Measurements from ENCODE around the gene TUT4. TPM values are rescaled to one million over a fixed set of nuclear protein-coding genes. Genes with fewer than 3 reads are reported as not detected.

Gene TUT4
- total RNA-seq, 5 donors from 2014 or later (not counting 1 experiment from before 2014, with no cell fraction given): 109 to 143 (median 129) TPM

DNA sequence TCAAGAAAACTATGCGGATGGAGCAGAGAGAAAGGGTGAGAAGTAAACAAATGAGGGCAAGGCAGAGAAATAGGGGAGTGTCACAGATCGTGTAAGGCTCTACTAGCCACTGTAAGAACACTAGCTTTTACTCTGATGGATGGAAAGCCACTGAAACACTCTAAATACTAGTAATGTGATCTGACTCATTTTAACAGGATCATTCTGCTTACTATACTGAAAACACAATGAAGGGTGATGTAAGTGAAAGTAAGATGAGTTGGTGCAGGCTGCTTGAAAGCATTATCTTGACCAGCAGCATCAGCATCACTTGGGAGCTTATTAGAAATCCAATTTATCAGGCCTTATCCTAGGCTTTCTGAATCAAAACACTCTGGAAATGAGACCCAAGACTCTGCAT, 32.7 kb downstream of the TUT4 start:
- Histone ChIP-seq H3K4me1 (ENCODE audit: control insufficient read depth in 1 of 2, extremely low read depth in 1 of 2, insufficient read depth in 2 of 2, low read length in 2 of 2) (peaks cover 6 to 7% of the 10 kb centered on the region in 2 experiments), H3K27ac (ENCODE audit: low read length) (no peak overlapping the region), H3K27me3 (replicated peaks in 1 of 2; ENCODE audit: control insufficient read depth in 2 of 2, extremely low read depth in 1 of 2, insufficient read depth in 2 of 2, low read length in 1 of 2) (no peaks in the 10 kb centered on the region), H3K36me3 (ENCODE audit: control insufficient read depth in 2 of 2, extremely low read depth in 1 of 2, insufficient read depth in 1 of 2, low read length in 1 of 2) (peaks cover under 1 to 15% of the 10 kb centered on the region in 2 donors), H3K9me3 (no peaks in the 10 kb centered on the region), H3K4me3 (ENCODE audit: control insufficient read depth in 1 of 2, extremely low read depth in 1 of 2, low read length in 1 of 2) (no peak overlapping the region)
- Mint-ChIP-seq H3K4me3 (no peak overlapping the region), H3K9me3 (no peaks in the 10 kb centered on the region), H3K36me3 (peaks cover 31% of the 10 kb centered on the region), H3K27me3 (no peaks in the 10 kb centered on the region), H3K4me1 (peaks cover 38 to 44% (median 43%) of the 10 kb centered on the region in 3 donors), H3K27ac (no peak overlapping the region)
- ATAC-seq (replicated peaks in 1 of 4): no peak
- ChIA-PET CTCF (no interaction called here), POLR2A (no interaction called here)
- DNase-seq: no peak
- no CpG with 5 or more reads among the region's 2 CpGs for WGBS (ENCODE audit: insufficient coverage)

DNA sequence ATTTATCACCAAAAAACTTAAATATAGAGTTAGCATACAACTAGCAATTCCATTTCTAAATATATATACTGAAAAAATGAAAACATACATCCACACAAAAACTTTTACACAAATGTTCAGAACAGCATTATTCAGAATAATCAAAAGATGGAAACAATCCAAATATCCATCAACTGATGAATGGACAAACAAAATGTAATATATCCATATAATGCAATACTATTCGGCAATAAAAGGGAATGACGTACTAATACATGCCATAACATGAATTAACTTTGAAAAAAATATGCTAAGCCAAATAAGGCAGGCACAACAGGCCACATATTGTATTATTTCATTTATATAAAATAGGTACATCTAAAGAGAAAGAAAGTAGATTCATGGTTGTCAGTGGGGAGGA, 33.9 kb downstream of the TUT4 start:
- H3K27ac ChIP-seq (ENCODE audit: low read length): no peak overlapping the region
- DNase-seq (no peak), ATAC-seq (replicated peaks in 1 of 4) (no peak)
- CTCF ChIA-PET: interaction anchor here in 1 of 2 donors (0.6 kb wide), 1 partner anchor 11 kb away, joined by 3 read pairs; no protein-coding TSS in a partner anchor
- peaks cover 30 to 37% (median 32%) of the 10 kb centered on the region in 3 donors for H3K4me1 Mint-ChIP-seq
- no peaks in the 10 kb centered on the region for H3K27me3 ChIP-seq (replicated peaks in 1 of 2; ENCODE audit: control insufficient read depth in 2 of 2, extremely low read depth in 1 of 2, insufficient read depth in 2 of 2, low read length in 1 of 2)
- no peak overlapping the region for H3K4me3 ChIP-seq (ENCODE audit: control insufficient read depth in 1 of 2, extremely low read depth in 1 of 2, low read length in 1 of 2)
- H3K27me3 Mint-ChIP-seq: no peaks in the 10 kb centered on the region
- no peaks in the 10 kb centered on the region for H3K9me3 Mint-ChIP-seq
- POLR2A ChIA-PET: no interaction called here
- peaks cover 29% of the 10 kb centered on the region for H3K36me3 Mint-ChIP-seq
- peaks cover 5 to 7% of the 10 kb centered on the region in 2 experiments for H3K4me1 ChIP-seq (ENCODE audit: control insufficient read depth in 1 of 2, extremely low read depth in 1 of 2, insufficient read depth in 2 of 2, low read length in 2 of 2)
- peaks cover 6 to 16% of the 10 kb centered on the region in 2 donors for H3K36me3 ChIP-seq (ENCODE audit: control insufficient read depth in 2 of 2, extremely low read depth in 1 of 2, insufficient read depth in 1 of 2, low read length in 1 of 2)
- no CpG with 5 or more reads among the region's 2 CpGs for WGBS (ENCODE audit: insufficient coverage)
- H3K9me3 ChIP-seq: no peaks in the 10 kb centered on the region
- H3K27ac Mint-ChIP-seq: no peak overlapping the region
- no peak overlapping the region for H3K4me3 Mint-ChIP-seq

DNA sequence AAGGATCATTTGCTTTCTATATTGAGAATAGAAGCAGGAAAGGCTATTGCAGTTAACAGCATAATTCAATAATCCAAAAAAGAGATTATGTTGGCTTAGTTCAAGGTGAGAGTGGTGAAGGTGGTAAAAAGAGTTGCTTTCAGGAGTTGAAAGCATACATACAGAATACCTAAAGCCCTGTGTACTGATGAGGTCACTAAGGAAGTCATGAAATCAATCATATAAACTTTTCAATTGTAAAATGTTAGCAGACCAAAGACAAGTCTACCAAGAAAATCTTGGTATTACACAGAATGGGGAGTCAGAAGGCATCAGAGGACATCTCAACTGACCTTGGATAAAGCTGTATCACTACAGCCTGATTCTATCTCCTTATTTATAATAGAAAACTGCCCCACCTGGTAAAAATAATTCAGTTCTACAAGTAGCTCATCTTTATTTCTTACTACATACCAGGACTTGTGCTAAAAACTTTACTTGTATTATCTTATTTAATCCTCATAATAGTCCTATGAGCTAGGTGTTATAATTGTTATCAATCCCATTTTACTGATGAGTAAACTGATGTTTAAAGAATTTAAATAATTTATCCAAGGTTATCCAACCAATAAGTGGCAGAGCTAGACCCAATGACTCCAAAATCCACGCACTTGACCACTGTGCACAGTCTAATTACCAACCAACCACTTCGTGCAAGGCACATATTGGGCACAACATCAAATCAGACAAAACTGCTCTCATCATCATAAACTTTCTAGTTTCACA, 40.9 kb downstream of the TUT4 start:
- Histone ChIP-seq H3K27me3 (replicated peaks in 1 of 2; ENCODE audit: control insufficient read depth in 2 of 2, extremely low read depth in 1 of 2, insufficient read depth in 2 of 2, low read length in 1 of 2) (no peaks in the 10 kb centered on the region), H3K9me3 (no peaks in the 10 kb centered on the region), H3K4me1 (ENCODE audit: control insufficient read depth in 1 of 2, extremely low read depth in 1 of 2, insufficient read depth in 2 of 2, low read length in 2 of 2) (no peaks in the 10 kb centered on the region), H3K27ac (ENCODE audit: low read length) (no peak overlapping the region), H3K4me3 (ENCODE audit: control insufficient read depth in 1 of 2, extremely low read depth in 1 of 2, low read length in 1 of 2) (no peak overlapping the region), H3K36me3 (ENCODE audit: control insufficient read depth in 2 of 2, extremely low read depth in 1 of 2, insufficient read depth in 1 of 2, low read length in 1 of 2) (peaks cover 8 to 57% of the 10 kb centered on the region in 2 donors)
- peaks cover 6 to 18% (median 15%) of the 10 kb centered on the region in 3 donors for H3K4me1 Mint-ChIP-seq
- H3K27me3 Mint-ChIP-seq: no peaks in the 10 kb centered on the region
- H3K36me3 Mint-ChIP-seq: peaks cover 44% of the 10 kb centered on the region
- ChIA-PET CTCF (no interaction called here), POLR2A (interaction anchor here (0.5 kb wide), 2 partner anchors 185 to 1075 kb away, joined by 4 to 6 read pairs; no protein-coding TSS in a partner anchor)
- no peak for DNase-seq
- ATAC-seq (replicated peaks in 1 of 4): no peak
- H3K9me3 Mint-ChIP-seq: no peaks in the 10 kb centered on the region
- WGBS (ENCODE audit: insufficient coverage): no CpG with 5 or more reads among the region's 2 CpGs
- no peak overlapping the region for H3K4me3 Mint-ChIP-seq
- no peak overlapping the region for H3K27ac Mint-ChIP-seq

DNA sequence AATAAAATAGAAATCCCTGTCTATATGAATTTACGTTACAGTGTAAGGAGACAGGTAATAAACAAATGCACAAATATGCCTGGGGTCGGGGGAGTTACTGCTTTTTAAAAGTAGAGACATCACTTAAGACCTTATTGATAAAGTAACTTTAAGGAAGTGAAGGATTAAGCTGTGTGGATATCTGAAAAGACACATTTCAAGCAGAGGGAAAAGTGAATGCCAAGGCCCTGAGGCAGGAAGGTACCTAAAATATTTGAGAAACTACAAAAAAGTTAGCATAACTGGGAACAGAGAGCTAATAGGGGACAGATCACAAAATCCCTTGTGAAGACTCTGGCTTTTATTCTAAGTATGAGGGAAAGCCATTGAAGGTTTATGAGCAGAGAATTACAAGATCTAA, 41.5 kb downstream of the TUT4 start:
- Histone ChIP-seq H3K27me3 (replicated peaks in 1 of 2; ENCODE audit: control insufficient read depth in 2 of 2, extremely low read depth in 1 of 2, insufficient read depth in 2 of 2, low read length in 1 of 2) (no peaks in the 10 kb centered on the region), H3K36me3 (ENCODE audit: control insufficient read depth in 2 of 2, extremely low read depth in 1 of 2, insufficient read depth in 1 of 2, low read length in 1 of 2) (peaks cover 8 to 59% of the 10 kb centered on the region in 2 donors), H3K4me3 (ENCODE audit: control insufficient read depth in 1 of 2, extremely low read depth in 1 of 2, low read length in 1 of 2) (no peak overlapping the region), H3K9me3 (no peaks in the 10 kb centered on the region), H3K4me1 (ENCODE audit: control insufficient read depth in 1 of 2, extremely low read depth in 1 of 2, insufficient read depth in 2 of 2, low read length in 2 of 2) (no peaks in the 10 kb centered on the region), H3K27ac (ENCODE audit: low read length) (no peak overlapping the region)
- ChIA-PET CTCF (no interaction called here), POLR2A (interaction anchor here in 1 of 2 donors (0.5 kb wide), 1 partner anchor 185 kb away, joined by 4 read pairs; no protein-coding TSS in a partner anchor)
- no peak overlapping the region for H3K4me3 Mint-ChIP-seq
- peaks cover 4 to 14% (median 13%) of the 10 kb centered on the region in 3 donors for H3K4me1 Mint-ChIP-seq
- H3K27ac Mint-ChIP-seq: no peak overlapping the region
- WGBS (ENCODE audit: insufficient coverage): no CpG with 5 or more reads among the region's 2 CpGs
- H3K9me3 Mint-ChIP-seq: no peaks in the 10 kb centered on the region
- no peaks in the 10 kb centered on the region for H3K27me3 Mint-ChIP-seq
- ATAC-seq (replicated peaks in 1 of 4) (no peak), DNase-seq (no peak)
- H3K36me3 Mint-ChIP-seq: peaks cover 48% of the 10 kb centered on the region

DNA sequence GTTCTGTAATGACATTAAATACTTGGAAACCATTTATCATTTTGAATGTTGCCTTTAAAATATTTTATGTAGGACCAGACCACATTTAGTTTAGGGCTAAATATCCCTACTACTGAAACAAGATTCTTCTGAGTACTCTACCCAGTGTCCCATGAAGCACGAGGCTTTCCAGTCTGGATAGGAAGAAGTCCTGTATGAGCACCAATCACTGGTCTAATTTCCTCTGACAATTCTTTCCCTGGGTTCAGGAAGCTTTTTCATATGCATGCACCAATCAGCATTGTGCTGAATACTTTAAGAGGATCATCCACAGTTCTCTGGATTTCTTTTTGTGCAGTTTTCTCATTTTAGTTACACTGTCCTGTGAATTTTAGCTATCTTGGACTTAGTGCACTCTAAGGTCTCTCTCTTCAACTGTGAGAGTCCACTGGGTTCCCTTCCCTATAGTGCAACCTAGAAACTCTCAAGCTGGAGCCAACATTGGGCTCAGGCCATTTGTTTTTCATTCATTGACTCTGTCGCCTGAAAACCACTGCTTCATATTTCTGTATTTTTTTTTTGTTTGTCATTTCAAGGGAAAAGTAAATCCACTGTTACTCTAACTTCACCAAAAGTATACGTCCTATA, 45.9 kb downstream of the TUT4 start:
- DNase-seq: no peak
- no peaks in the 10 kb centered on the region for H3K9me3 ChIP-seq
- WGBS (ENCODE audit: insufficient coverage): 100% methylated on average over 1 of the region's 3 CpGs
- Mint-ChIP-seq H3K4me1 (peaks cover 17 to 28% (median 19%) of the 10 kb centered on the region in 3 donors), H3K36me3 (peaks cover 51% of the 10 kb centered on the region), H3K27me3 (no peaks in the 10 kb centered on the region), H3K27ac (no peak overlapping the region), H3K4me3 (no peak overlapping the region), H3K9me3 (no peaks in the 10 kb centered on the region)
- peaks cover 3 to 49% of the 10 kb centered on the region in 2 donors for H3K36me3 ChIP-seq (ENCODE audit: control insufficient read depth in 2 of 2, extremely low read depth in 1 of 2, insufficient read depth in 1 of 2, low read length in 1 of 2)
- no peaks in the 10 kb centered on the region for H3K4me1 ChIP-seq (ENCODE audit: control insufficient read depth in 1 of 2, extremely low read depth in 1 of 2, insufficient read depth in 2 of 2, low read length in 2 of 2)
- no peak overlapping the region for H3K27ac ChIP-seq (ENCODE audit: low read length)
- no peak for ATAC-seq (replicated peaks in 1 of 4)
- H3K27me3 ChIP-seq (replicated peaks in 1 of 2; ENCODE audit: control insufficient read depth in 2 of 2, extremely low read depth in 1 of 2, insufficient read depth in 2 of 2, low read length in 1 of 2): no peaks in the 10 kb centered on the region
- H3K4me3 ChIP-seq (ENCODE audit: control insufficient read depth in 1 of 2, extremely low read depth in 1 of 2, low read length in 1 of 2): no peak overlapping the region
- ChIA-PET POLR2A (interaction anchor here in 1 of 2 donors (0.7 kb wide), 1 partner anchor 133 kb away, joined by 4 read pairs; no protein-coding TSS in a partner anchor), CTCF (interaction anchor here in 1 of 2 donors (0.6 kb wide), 1 partner anchor 108 kb away, joined by 7 read pairs; no protein-coding TSS in a partner anchor)

DNA sequence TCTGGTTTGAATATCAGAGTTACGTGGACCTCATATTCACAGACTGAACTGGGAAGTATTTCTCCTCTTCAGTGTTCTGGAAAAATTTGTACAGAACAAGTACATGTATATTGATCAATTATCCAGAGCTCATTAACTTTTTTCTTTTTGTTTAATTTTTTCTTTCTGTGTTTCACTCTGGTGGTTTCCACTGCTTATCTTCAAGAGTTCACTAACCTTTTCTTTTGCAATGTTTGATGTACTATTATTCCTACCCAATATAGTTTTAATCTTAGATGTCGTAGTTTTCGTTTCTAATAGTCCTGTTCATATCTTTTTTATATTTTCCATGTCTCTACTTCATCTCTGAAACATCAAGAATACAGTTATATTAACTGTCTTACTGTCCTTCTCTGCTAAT, 46.5 kb downstream of the TUT4 start:
- POLR2A ChIA-PET: no interaction called here
- Mint-ChIP-seq H3K4me1 (peaks cover 13 to 24% (median 23%) of the 10 kb centered on the region in 3 donors), H3K27me3 (no peaks in the 10 kb centered on the region), H3K4me3 (no peak overlapping the region), H3K27ac (no peak overlapping the region), H3K36me3 (peaks cover 54% of the 10 kb centered on the region), H3K9me3 (no peaks in the 10 kb centered on the region)
- WGBS (ENCODE audit: insufficient coverage): 100% methylated on average over 2 of the region's 3 CpGs
- no peaks in the 10 kb centered on the region for H3K4me1 ChIP-seq (ENCODE audit: control insufficient read depth in 1 of 2, extremely low read depth in 1 of 2, insufficient read depth in 2 of 2, low read length in 2 of 2)
- H3K27me3 ChIP-seq (replicated peaks in 1 of 2; ENCODE audit: control insufficient read depth in 2 of 2, extremely low read depth in 1 of 2, insufficient read depth in 2 of 2, low read length in 1 of 2): no peaks in the 10 kb centered on the region
- DNase-seq (no peak), ATAC-seq (replicated peaks in 1 of 4) (no peak)
- H3K36me3 ChIP-seq (ENCODE audit: control insufficient read depth in 2 of 2, extremely low read depth in 1 of 2, insufficient read depth in 1 of 2, low read length in 1 of 2): peaks cover 3 to 43% of the 10 kb centered on the region in 2 donors
- no peaks in the 10 kb centered on the region for H3K9me3 ChIP-seq
- CTCF ChIA-PET: interaction anchor here in 1 of 2 donors (0.6 kb wide), 1 partner anchor 107 kb away, joined by 7 read pairs; no protein-coding TSS in a partner anchor
- H3K27ac ChIP-seq (ENCODE audit: low read length): no peak overlapping the region
- no peak overlapping the region for H3K4me3 ChIP-seq (ENCODE audit: control insufficient read depth in 1 of 2, extremely low read depth in 1 of 2, low read length in 1 of 2)
